Fibroblast of villous mesenchyme (primary cell): ENCODE data around the gene ANKRD44. TPM values are rescaled to one million over a fixed set of nuclear protein-coding genes. Genes with fewer than 3 reads are reported as not detected.

Experiments
- DNase-seq: peaks from one replicate; pipeline ENCODE4 v3.0.0-alpha.2; 2010; ENCODE audit warnings: low read depth
- H3K4me3 ChIP-seq: 2 replicates; pipeline ENCODE4 v1.5.1; 2011; ENCODE audit warnings: low read depth, mild to moderate bottlenecking, low read length
- CTCF ChIP-seq: IDR thresholded peaks from 2 replicates; pipeline ENCODE4 v1.5.1; 2012; ENCODE audit warnings: low read depth, mild to moderate bottlenecking, low read length; ENCODE audit not compliant: insufficient read depth
- total RNA-seq: library from RNA; depleted of rRNA; stranded (reverse); fragments of >200 nt; gene quantifications from 2 replicates; pipeline ENCODE4 v1.2.3, GENCODE V29; 2012

The ANKRD44 gene
- total RNA-seq, 1 donor, result 3.9 TPM

DNA sequence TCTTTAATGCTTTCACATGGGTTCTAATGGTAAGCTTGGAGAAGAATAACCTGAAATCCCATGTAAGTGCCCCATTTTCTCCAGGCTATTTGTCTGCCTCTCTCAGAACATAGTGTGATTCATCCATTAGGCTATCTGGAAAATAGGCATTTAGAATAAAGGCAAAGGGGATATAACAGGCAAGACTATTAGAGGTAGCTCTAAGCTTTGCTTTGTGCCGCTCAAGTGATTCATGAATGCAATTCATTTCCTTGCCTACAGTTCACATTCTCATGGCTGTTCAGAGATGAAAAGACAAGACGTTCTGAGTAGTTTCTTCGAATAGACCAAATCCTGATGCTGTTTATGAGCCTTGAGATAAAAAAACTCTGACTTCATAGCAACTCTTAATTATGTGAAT is 101.7 kb downstream of the ANKRD44 start:
- no peak for TF ChIP-seq CTCF
- no peak for DNase-seq
- no peak overlapping the region for H3K4me3 ChIP-seq

GRCh38 chr2:197208024-197208423 is 102.6 kb downstream of the ANKRD44 start:
- no peak overlapping the region for H3K4me3 ChIP-seq
- no peak for DNase-seq
- no peak for TF ChIP-seq CTCF

DNA sequence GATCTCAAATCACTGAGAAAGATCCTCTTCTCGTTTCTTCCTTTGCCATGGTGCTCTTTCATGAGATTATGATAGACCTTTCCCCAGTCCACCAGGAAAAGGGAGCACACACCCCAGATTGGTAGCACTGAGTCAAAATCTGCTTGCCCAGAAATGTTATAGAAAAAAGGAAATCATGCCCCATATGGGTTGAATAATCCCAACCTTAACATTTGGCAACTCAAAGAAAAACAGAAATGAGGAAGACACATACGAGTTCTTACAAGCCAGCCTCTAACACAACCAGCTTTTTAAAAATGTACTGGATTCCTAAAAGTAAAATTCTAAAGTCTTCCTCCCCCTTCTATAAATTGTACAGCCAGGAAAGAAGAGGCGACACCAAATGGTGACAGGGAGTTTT is 103.0 kb downstream of the ANKRD44 start:
- no peak for DNase-seq
- no peak overlapping the region for H3K4me3 ChIP-seq
- no peak for TF ChIP-seq CTCF

DNA sequence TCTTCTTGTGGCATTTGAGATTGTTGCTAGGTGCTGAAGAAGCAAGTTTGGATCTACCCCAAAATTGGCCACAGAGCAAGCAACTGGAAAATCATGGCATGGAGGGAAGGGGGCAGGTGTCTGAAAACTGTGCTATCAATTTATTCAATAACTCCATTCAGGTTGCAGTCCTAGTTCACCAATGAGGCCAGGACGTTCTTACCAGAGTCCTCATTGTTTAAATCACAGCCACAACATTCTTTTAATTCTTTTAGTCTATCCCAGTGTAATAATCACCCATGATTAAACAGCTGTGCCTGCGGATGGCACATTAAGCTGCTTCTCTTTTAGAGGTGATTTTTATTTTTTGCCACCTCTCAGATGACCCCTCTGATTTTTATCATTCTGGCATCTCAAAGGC is 103.5 kb downstream of the ANKRD44 start:
- no peak overlapping the region for H3K4me3 ChIP-seq
- DNase-seq, result no peak
- no peak for TF ChIP-seq CTCF

DNA sequence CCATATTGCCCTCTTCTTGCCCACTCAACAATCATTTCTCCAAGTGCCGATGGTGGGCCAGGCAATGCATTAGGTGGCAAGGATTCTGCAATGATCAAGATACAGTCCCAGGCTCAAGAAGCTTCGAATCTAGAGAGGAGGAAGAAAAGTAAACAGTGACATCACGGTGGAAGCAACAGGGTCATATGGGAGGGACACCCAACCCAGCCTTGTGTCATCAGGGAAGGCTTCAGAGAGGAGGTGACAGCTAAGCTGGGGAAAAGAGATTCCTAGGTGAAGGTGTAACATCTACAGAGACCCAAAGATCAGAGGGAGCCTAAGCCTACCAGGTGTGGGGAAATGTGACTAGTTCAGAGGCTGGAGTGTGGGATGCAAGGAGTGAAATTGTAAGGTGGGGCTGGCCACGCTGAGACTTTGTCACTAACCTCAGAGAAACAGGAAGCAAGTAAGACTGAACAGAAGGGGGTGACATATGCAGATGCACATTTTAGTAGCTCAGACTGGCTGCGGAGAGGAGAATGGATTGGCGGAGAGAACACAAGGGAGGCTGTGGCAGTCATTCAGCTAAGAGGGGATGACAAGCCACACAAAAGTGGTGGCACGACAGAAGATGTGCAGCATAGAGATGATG is 104.9 kb downstream of the ANKRD44 start:
- no peak for TF ChIP-seq CTCF
- DNase-seq, result no peak
- no peak overlapping the region for H3K4me3 ChIP-seq

GRCh38 chr2:197204519-197205250 is 105.9 kb downstream of the ANKRD44 start:
- H3K4me3 ChIP-seq, result no peak overlapping the region
- DNase-seq, result no peak
- TF ChIP-seq CTCF, result no peak
